HL-60 (cell line): Measurements from ENCODE around the gene CACNB3.
A peak's percentile ranks its signal among the peaks of the same experiment; 100 is the strongest.

Experiments
- CTCF ChIP-seq: IDR thresholded peaks from one replicate; pipeline ENCODE4 v1.5.1; 2011; ENCODE audit warnings: low read length, control low read depth, inconsistent platforms; ENCODE audit not compliant: insufficient read depth
- POLR2AphosphoS5 ChIP-seq: IDR thresholded peaks from 2 replicates; pipeline ENCODE4 v1.6.1; 2012; ENCODE audit warnings: low read depth
- REST ChIP-seq: IDR thresholded peaks from 2 replicates; pipeline ENCODE4 v1.6.1; 2012; ENCODE audit warnings: low read depth; ENCODE audit not compliant: insufficient replicate concordance
- SPI1 ChIP-seq: IDR thresholded peaks from 2 replicates; pipeline ENCODE4 v1.6.1; 2012; ENCODE audit warnings: low read depth, mild to moderate bottlenecking, borderline replicate concordance

DNA sequence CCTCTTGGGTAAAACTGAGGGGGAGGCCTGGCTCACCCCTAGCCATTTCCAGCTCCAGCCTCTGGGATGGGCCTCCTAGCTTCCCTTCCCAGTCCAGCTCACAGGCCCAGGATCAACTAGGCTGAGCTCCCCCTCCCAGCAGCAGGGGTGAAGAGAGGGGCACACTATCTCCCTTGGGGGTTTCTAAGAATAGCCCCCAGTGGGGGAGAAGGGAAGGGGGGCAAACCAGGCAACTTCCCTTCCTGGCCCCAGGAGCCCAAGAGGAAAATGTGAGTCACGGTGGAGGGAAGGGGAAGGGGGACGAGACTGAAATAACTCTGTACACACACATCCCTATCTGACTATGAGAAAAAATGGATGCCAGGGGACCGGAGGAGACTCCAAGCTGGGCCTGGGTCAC is 38.4 kb upstream of the CACNB3 start:
- TF ChIP-seq CTCF (no peak), REST (no peak), POLR2AphosphoS5 (0 out of 2 replicates have a peak, but pooled peaks have one; percentile 25), SPI1 (peak; percentile 35; the same call in 1 of the 2 replicates)
